Left colon (tissue), 2 donors: Measurements from ENCODE around the gene HELZ. TPM values are rescaled to one million over a fixed set of nuclear protein-coding genes. Genes with fewer than 3 reads are reported as not detected.
"Not testable (repeated sequence)": the region's sequence is repeated elsewhere in the genome, so short reads cannot be mapped to it uniquely, and the experiment has no call there.

Experiments used
- ATAC-seq: fragments of 200-7000 bp; cut with Tn5 transposase; one replicate; pipeline ENCODE4 v1.9.1; 2020; ENCODE audit warnings: mild to moderate bottlenecking, moderate library complexity
- DNase-seq, 2 donors: peaks; one replicate each; pipeline ENCODE4 v3.0.0-alpha.2; 2020
- intact Hi-C, 2 donors: fragments of 100-400 bp; cut with DNase I in 1 of 2; cut with micrococcal nuclease in 1 of 2; formaldehyde crosslinking; loops; one replicate each; pipeline versions ENCODE4 v1.11.2 to v1.14.0; 2022; cut with DNase I, micrococcal nuclease
- total RNA-seq, 2 donors: library from RNA; stranded (reverse); fragmentation: NEBNext Ultra II Directional; extraction: Animal tissue kit (Norgen Biotek cat#: 25700); gene quantifications; one replicate each; pipeline ENCODE4 v1.2.1, GENCODE V29; 2021
- donor health status: DM: no; HTN: no; CAD: no.
- donor health status: DM: yes; HTN: yes; CAD: no.

Gene HELZ
- total RNA-seq, 2 donors from 2014 or later, result 43.7 to 51.5 TPM

GRCh38 chr17:67271187-67271586, 26.2 kb upstream of the HELZ start:
- DNase-seq, intact Hi-C loops, ATAC-seq: not testable (repeated sequence)

- DNase-seq (no peak), ATAC-seq (no peak)
- intact Hi-C loops, result no loop called here
Measured at GRCh38 chr17:67270416-67270815, 25.4 kb upstream of the HELZ start.

GRCh38 chr17:67266496-67266895, 21.5 kb upstream of the HELZ start:
- intact Hi-C loops, result no loop called here
- no peak for DNase-seq
- ATAC-seq, result no peak

- no peak for DNase-seq
- intact Hi-C loops, result no loop called here
- no peak for ATAC-seq
Measured at GRCh38 chr17:67265436-67266019, 20.5 kb upstream of the HELZ start.

- intact Hi-C loops, result no loop called here
- no peak for DNase-seq
- ATAC-seq, result peak; percentile 83
Measured at GRCh38 chr17:67262435-67263117, 17.6 kb upstream of the HELZ start.

GRCh38 chr17:67260170-67260987, 15.4 kb upstream of the HELZ start:
- no peak for DNase-seq
- peak; percentile 53 for ATAC-seq
- intact Hi-C loops, result no loop called here

- intact Hi-C loops, result no loop called here
- no peak for ATAC-seq
- DNase-seq, result no peak
Measured at GRCh38 chr17:67258821-67259468, 13.9 kb upstream of the HELZ start.

- intact Hi-C loops, result no loop called here
Measured at GRCh38 chr17:67256075-67256732, 11.2 kb upstream of the HELZ start.

GRCh38 chr17:67253384-67253783, 8.4 kb upstream of the HELZ start:
- ATAC-seq (no peak), DNase-seq (no peak)
- intact Hi-C loops, result no loop called here

More at GRCh38 chr17:67256075-67256732, 11.2 kb upstream of the HELZ start:
- no peak for DNase-seq
- no peak for ATAC-seq

- DNase-seq, intact Hi-C loops, ATAC-seq: not testable (repeated sequence)
Measured at GRCh38 chr17:67251586-67251985, 6.6 kb upstream of the HELZ start.

GRCh38 chr17:67248291-67248690, 3.3 kb upstream of the HELZ start:
- intact Hi-C loops, result no loop called here
- no peak for ATAC-seq
- DNase-seq, result no peak

GRCh38 chr17:67247416-67247900, 2.5 kb upstream of the HELZ start:
- ATAC-seq (no peak), DNase-seq (no peak)
- intact Hi-C loops, result no loop called here

GRCh38 chr17:67246653-67247415, 1.8 kb upstream of the HELZ start:
- DNase-seq, result peak; percentile 55 to 80
- ATAC-seq, result peak; percentile 69
- intact Hi-C loops, result no loop called here

GRCh38 chr17:67246403-67246652, 1.3 kb upstream of the HELZ start:
- DNase-seq, result no peak
- ATAC-seq, result no peak
- intact Hi-C loops, result no loop called here

- intact Hi-C loops, result no loop called here
- ATAC-seq (peak; percentile 69), DNase-seq (peak; percentile 35 to 65)
Measured at GRCh38 chr17:67245694-67246402, 852 bp upstream of the HELZ start.

- DNase-seq (peak; percentile 30 to 37), ATAC-seq (peak; percentile 22)
- intact Hi-C loops, result no loop called here
Measured at GRCh38 chr17:67244431-67245072, 444 bp downstream of the HELZ start.

GRCh38 chr17:67243284-67243683, 1.7 kb downstream of the HELZ start:
- DNase-seq (no peak), ATAC-seq (no peak)
- intact Hi-C loops, result no loop called here
